Hindlimb muscle (tissue), 1 donor: ENCODE measurements around the gene MEP1B. TPM values are rescaled to one million over a fixed set of nuclear protein-coding genes. Genes with fewer than 3 reads are reported as not detected.
"Not testable (repeated sequence)": the region's sequence is repeated elsewhere in the genome, so short reads cannot be mapped to it uniquely, and the experiment has no call there.

Source experiments
- DNase-seq: peaks from one replicate; pipeline ENCODE4 v3.0.0-alpha.2; 2013
- polyA plus RNA-seq: library from polyadenylated mRNA; unstranded; fragments of 120-200 nt; gene quantifications from one replicate; pipeline ENCODE4 v1.2.1, GENCODE V29; 2013; ENCODE audit not compliant: insufficient read length

MEP1B gene
- polyA plus RNA-seq, 1 donor: not detected

DNA sequence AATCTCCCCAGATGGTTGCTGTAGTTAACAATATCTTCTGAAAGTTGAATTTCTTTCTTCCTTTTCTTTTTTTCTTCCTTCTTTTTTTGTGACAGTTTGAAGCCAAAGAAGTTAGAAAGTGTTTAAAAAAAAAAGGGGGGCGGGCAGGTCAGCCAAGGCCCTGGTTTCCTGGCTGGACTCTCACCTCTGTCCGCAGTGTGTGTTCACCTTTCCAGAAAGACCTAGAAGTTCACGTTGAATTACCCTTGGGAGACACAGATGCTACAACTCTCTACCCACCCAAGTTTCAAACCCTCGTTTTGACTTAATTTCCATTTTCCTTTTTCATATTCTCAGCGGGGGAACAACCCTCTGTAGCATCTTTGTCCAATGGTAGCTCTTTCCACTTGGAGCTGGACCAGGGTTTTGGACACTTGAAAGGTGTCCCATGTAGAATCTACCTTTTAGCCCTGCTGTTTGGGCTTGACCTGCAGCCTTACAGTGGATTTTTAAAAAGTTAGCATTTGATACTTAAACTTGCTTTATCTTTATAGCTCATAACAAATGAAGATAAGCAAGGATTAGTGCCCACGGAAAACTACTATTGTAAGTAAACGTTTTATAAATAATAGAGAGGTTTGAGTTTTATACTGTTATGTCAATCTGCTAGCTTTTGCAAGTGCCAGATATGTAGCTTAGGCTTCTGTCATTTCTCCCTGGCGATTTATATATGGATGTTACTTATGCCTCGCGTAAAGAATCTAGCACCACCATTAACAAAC, 20.0 kb downstream of the MEP1B start:
- no peak for DNase-seq

DNA sequence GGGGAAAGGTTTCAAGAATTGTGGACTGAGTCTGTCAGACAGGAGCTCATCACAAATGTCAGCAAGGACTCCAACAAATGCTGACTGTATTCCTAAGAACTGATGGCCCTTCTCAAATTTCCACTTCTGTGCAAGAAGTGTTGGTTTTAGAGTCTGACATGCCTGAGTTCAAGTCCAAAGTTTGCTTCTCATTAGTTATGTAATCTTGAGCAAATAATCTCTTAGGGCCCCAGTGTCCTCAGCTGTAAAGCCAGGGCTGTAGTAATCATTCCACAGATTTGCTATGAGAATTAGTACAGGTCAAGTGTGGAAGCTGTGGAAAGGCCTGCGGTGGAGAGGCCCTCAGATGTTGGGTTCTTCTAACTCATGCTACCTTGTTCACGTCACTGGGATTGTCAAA, 23.9 kb downstream of the MEP1B start:
- no peak for DNase-seq

DNA sequence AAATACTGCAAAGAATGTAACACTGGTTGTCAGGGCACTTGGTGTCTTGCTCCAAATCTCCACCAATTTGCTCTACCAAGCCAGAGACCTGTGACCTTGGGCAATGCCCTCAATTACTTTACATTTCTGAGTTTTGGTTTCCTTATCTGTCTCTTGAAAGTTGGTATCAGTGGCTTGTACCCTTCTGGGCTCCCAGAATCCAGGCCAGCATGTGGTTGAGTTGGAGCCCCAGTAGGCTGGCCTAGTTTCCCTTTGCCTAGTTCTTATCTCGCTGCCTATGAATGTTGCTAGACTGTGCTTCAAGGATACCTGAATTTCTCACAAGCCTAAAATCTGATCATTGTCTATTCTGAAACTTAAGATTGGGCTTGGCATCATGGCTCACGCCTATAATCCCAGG, 26.6 kb downstream of the MEP1B start:
- DNase-seq: no peak

- no peak for DNase-seq
Observed at GRCh38 chr18:32219431-32220018, 29.7 kb downstream of the MEP1B start.

DNA sequence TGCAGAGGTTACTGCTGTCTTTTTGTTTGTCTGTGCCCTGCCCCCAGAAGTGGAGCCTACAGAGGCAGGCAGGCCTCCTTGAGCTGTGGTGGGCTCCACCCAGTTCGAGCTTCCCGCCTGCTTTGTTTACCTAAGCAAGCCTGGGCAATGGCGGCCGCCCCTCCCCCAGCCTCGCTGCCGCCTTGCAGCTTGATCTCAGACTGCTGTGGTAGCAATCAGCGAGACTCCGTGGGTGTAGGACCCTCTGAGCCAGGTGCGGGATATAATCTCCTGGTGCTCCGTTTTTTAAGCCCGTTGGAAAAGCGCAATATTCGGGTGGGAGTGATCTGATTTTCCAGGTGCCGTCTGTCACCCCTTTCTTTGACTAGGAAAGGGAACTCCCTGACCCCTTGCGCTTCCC, 43.5 kb downstream of the MEP1B start:
- DNase-seq: not testable (repeated sequence)

GRCh38 chr18:32237049-32237448, 47.2 kb downstream of the MEP1B start:
- no peak for DNase-seq

DNA sequence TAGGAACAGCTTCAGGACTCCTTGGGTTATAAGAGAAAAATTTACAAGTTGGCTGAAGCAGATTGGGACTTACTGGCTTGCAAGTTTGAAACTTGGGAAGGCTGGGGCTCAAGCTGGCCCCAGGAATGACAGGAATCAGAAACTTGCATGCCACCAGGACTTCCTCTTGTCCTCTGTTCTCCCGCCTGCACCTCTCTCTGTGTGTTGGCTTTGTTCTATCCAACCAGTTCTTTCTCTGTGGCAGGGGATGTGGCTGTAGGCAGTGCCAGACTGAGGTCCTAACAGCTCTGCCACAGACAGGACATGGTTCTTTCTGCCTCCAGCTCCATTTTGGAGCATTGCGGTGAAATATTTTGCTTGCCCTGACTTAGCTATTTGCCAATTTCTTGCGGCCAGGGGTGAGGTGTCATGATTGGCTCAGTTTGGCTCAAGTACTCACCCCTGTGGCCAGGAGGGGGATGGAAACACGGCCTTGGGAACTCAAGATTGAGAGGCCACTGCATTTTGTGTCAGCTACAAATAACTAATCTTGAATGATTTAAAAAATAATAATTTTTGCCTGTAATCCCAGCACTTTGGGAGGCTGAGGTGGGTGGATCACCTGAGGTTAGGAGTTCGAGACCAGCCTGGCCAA, 48.9 kb downstream of the MEP1B start:
- DNase-seq: no peak

DNA sequence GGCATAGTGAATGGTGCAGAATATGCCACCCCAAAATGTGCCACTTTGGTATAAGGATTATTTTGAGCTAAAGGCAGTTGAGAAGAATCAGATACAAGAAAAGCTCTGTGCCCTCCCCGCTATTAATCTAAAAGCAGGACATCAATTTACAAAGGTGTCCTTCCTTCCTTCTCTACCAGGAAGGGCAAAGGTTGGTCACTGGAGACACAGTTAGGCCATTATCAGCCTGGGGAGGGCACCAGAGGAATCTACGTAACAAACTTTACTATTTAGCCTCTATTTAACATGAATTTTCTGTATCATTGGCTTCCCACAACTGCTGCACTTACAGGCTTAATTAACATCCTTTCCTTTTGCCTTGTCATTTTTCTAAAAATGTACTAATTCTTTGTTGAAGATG, 52.6 kb downstream of the MEP1B start:
- no peak for DNase-seq

DNA sequence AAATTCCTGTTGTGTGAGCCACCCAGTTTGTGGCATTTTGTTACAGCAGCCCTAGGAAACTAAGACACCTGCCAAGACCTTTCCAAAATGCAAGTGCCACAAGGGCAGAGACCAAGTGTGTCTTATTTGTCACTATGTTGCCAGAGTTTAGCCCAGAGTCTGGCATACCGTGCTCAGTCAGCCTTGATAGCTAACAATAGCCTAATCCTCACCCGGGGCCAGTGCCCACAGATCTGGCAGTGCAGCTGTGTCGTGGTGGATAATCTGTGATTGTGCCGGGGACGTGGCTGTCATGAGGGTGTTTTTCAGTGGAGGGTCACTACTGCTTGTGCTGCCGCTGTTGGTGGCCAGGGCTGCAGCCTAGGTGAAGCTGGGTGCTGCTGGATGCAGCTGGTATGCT, 53.5 kb downstream of the MEP1B start:
- no peak for DNase-seq

DNA sequence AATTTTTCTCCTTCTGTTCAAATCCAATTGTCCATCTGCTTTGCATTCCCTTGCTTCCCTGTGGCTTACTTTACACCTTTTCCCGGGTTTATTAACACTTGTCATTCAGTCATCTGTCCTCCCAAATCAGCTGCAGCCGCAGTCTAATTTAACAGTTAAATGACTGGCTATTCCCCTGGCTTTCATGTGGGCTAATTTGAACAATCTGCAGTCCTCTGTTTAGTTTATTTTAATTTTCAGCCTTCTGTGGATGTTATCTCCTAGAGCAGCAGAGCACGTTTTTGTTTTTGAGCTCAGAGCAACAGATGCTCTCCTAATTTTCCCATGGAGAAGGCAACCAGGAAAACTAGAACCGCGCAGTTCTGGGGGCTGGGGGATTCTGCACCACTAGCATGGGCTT, 55.0 kb downstream of the MEP1B start:
- no peak for DNase-seq

DNA sequence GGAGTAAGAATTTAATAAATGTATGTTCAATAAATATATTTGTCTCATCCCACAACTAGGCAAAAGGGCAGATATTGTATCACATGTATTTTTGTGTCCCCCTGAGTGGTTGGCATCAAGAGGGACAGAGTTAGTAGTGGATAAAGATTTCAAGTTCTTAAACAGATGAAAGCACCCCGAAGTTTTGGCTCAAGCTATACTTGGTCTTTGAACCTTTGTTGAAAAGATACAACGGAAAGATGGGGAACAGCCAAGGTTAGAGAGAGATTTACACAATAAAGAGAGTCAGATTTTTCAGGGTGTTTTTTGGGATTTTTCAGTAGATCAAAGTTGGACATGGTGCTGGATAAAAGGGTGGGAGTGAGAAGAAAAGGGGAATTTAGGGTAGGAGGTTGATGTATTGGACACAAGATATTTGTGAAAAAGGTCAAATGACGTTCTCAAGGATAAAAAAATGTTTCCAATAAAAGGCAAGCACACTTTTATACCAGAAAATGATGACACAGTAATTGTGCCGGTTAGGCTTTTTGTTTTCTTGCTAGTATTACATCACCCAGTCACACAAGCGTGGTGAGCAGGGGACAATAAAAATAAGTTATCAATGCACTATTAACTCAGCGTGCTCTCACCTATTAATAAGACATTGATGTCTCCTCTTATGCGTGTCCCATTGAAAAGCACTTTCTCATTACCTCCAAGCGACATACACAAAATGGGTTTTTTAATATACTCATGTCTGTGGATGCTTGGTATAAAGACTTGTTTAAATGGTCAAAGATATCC, 59.5 kb downstream of the MEP1B start:
- no peak for DNase-seq

DNA sequence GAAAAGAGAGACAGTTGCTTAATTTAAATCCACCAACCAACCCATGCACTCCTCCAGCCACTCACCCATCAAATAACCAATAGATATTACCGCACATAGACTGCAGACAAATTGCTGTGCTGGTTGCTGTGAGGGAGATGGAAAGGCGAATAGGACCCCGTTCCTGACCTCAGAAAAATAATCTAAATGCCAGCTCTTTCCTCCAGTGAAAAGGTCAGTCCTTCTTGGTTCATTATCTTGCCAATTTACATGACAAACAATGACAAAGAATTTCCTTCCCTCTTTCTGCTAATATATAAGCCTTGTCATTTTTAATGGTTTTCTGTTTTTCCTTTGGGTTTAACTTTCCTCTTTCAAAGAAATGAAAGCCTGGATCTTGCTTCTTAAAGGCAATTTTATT, 61.6 kb downstream of the MEP1B start:
- DNase-seq: no peak

GRCh38 chr18:32252141-32252860, 62.5 kb downstream of the MEP1B start:
- no peak for DNase-seq

DNA sequence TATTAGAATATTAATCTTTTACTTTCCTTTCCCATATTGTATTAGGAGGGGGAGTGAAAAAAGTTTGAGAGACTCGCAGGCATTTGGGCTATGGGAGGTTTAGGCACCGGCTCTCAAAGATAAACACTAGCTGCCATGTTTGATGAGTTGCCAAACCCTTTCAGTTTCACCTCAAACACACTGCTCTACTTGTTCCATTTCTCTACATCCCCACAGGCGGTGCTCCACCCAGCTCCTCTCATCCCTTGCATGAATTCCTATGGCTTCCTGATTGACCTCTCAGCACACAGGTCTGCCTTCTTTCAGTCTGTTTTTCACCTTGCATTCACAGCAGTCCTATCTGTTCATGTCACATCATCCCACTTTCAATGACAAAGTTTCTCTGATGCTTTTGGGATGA, 65.7 kb downstream of the MEP1B start:
- DNase-seq: no peak

GRCh38 chr18:32257084-32257785, 67.4 kb downstream of the MEP1B start:
- no peak for DNase-seq

DNA sequence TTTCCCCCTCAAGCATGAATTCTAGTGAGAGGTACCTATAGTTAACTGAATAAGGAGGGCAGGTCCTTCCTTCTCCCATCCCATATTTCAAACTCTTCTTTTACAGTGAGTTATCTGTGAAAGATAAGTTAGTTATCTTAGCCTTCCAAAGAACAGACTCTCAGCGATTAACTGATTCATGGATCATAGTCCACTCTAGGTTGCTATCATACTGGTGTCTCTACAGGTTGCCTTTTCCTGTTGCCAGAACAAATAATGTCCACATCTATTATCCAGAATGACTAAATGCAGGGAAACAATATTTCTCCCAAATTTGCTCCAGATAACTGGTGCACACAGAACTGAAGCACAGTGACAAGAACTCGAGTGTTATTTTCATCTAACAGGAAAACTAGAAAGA, 68.3 kb downstream of the MEP1B start:
- DNase-seq: no peak

- no peak for DNase-seq
Observed at GRCh38 chr18:32258558-32259204, 68.8 kb downstream of the MEP1B start.

DNA sequence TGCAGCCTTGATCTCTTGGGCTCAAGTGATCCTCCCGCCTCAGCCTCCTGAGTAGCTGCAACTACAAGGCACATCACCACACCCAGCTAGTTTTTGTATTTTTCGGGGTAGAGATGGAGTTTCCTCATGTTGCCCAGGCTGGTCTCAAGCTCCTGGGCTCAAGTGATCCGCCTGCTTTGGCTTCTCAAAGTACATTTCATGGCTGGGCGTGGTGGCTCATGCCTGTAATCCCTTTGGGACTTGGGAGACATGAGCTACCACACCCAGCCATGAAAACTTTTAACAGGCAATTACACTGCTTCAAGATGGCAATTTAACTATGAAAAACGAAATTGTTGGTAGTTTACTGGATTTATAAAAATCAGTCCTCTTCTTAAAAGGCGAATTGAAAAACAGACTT, 69.7 kb downstream of the MEP1B start:
- no peak for DNase-seq

DNA sequence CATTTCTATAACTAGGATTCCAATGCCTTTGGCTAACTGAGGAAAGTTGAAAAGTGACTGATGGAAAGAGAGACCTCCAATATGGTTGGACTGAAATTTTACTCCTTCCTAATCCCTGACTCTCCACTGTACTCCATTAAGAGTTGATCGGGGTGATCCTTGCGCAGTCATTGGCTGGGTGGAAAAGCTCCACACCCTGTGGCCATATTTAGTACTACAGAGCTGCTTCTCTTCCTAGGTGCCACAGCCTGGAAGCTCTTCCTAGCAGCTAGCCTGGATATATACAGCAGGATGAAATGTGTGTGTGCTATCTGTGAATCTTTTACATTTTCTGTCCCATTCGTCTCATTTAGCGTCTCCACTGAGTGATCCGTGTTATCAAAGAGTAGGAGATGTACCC, 71.2 kb downstream of the MEP1B start:
- no peak for DNase-seq

GRCh38 chr18:32262092-32262491, 72.3 kb downstream of the MEP1B start:
- DNase-seq: no peak

- no peak for DNase-seq
Observed at GRCh38 chr18:32264401-32264800, 74.6 kb downstream of the MEP1B start.
